ENCODE measurements around the gene OR8K5.

The OR8K5 gene

GRCh38 chr11:56188602-56189001 lies 28.5 kb upstream of the OR8K5 start:
- H3K27me3 ChIP-seq (ENCODE audit: insufficient read depth, low read length) = no peaks in the 10 kb centered on the region
- no peak overlapping the region for H3K27ac ChIP-seq (ENCODE audit: low read depth, low read length)
- no peaks in the 10 kb centered on the region for H3K79me1 ChIP-seq (ENCODE audit: low read length)
- H3K9me3 ChIP-seq (ENCODE audit: insufficient read depth, low read depth, low read length) = no peaks in the 10 kb centered on the region
- no peak overlapping the region for H3K4ac ChIP-seq (ENCODE audit: low read depth, low read length)
- no peak overlapping the region for H4K12ac ChIP-seq (ENCODE audit: low read depth, low read length)
- no peak for DNase-seq
- H2AFZ ChIP-seq (ENCODE audit: insufficient read depth, low read length, poor library complexity) = no peak overlapping the region
- no peak overlapping the region for H3K23ac ChIP-seq (ENCODE audit: low read length)
- H4K91ac ChIP-seq (ENCODE audit: low read depth, low read length) = no peak overlapping the region
- H2BK12ac ChIP-seq (ENCODE audit: low read length) = no peak overlapping the region
- H3K14ac ChIP-seq (ENCODE audit: low read length) = no peak overlapping the region
- no peak overlapping the region for H3K9ac ChIP-seq (ENCODE audit: low read length)
- H2BK120ac ChIP-seq (ENCODE audit: insufficient read depth, low read length, poor library complexity) = no peak overlapping the region
- H3K79me2 ChIP-seq (ENCODE audit: control insufficient read depth, insufficient read depth, low read length, poor library complexity) = no peaks in the 10 kb centered on the region
- no peaks in the 10 kb centered on the region for H3K36me3 ChIP-seq (ENCODE audit: control insufficient read depth in 1 of 2, insufficient read depth in 2 of 2, low read length in 2 of 2)
- H3K18ac ChIP-seq (ENCODE audit: low read length) = no peak overlapping the region
- no peak overlapping the region for H3K4me2 ChIP-seq (ENCODE audit: low read length)
- H4K8ac ChIP-seq (ENCODE audit: low read depth, low read length) = no peak overlapping the region
- H2AK5ac ChIP-seq (ENCODE audit: low read length) = no peak overlapping the region
- no peaks in the 10 kb centered on the region for H3K4me1 ChIP-seq (ENCODE audit: control insufficient read depth in 1 of 2, insufficient read depth in 2 of 2, low read length in 2 of 2)
- H3K4me3 ChIP-seq (ENCODE audit: low read depth, low read length) = no peak overlapping the region
- no peak overlapping the region for H2BK5ac ChIP-seq (ENCODE audit: low read depth, low read length, poor library complexity)
- no CpG with 5 or more reads among the region's 3 CpGs for WGBS (ENCODE audit: extremely low coverage, insufficient coverage, insufficient read length)

GRCh38 chr11:56183459-56183858 lies 23.3 kb upstream of the OR8K5 start:
- H3K79me1 ChIP-seq (ENCODE audit: low read length) = no peaks in the 10 kb centered on the region
- no peak overlapping the region for H2AFZ ChIP-seq (ENCODE audit: insufficient read depth, low read length, poor library complexity)
- no peaks in the 10 kb centered on the region for H3K9me3 ChIP-seq (ENCODE audit: insufficient read depth, low read depth, low read length)
- no peaks in the 10 kb centered on the region for H3K36me3 ChIP-seq (ENCODE audit: control insufficient read depth in 1 of 2, insufficient read depth in 2 of 2, low read length in 2 of 2)
- no peak overlapping the region for H4K91ac ChIP-seq (ENCODE audit: low read depth, low read length)
- H3K18ac ChIP-seq (ENCODE audit: low read length) = no peak overlapping the region
- no peak for DNase-seq
- H3K79me2 ChIP-seq (ENCODE audit: control insufficient read depth, insufficient read depth, low read length, poor library complexity) = no peaks in the 10 kb centered on the region
- no peak overlapping the region for H3K9ac ChIP-seq (ENCODE audit: low read length)
- no peak overlapping the region for H3K4me2 ChIP-seq (ENCODE audit: low read length)
- no peaks in the 10 kb centered on the region for H3K27me3 ChIP-seq (ENCODE audit: insufficient read depth, low read length)
- H4K12ac ChIP-seq (ENCODE audit: low read depth, low read length) = no peak overlapping the region
- no peak overlapping the region for H3K23ac ChIP-seq (ENCODE audit: low read length)
- no peak overlapping the region for H3K4ac ChIP-seq (ENCODE audit: low read depth, low read length)
- H3K14ac ChIP-seq (ENCODE audit: low read length) = no peak overlapping the region
- no peak overlapping the region for H2AK5ac ChIP-seq (ENCODE audit: low read length)
- no peak overlapping the region for H2BK5ac ChIP-seq (ENCODE audit: low read depth, low read length, poor library complexity)
- H4K8ac ChIP-seq (ENCODE audit: low read depth, low read length) = no peak overlapping the region
- no peak overlapping the region for H2BK12ac ChIP-seq (ENCODE audit: low read length)
- H3K4me3 ChIP-seq (ENCODE audit: low read depth, low read length) = no peak overlapping the region
- no peaks in the 10 kb centered on the region for H3K4me1 ChIP-seq (ENCODE audit: control insufficient read depth in 1 of 2, insufficient read depth in 2 of 2, low read length in 2 of 2)
- H3K27ac ChIP-seq (ENCODE audit: low read depth, low read length) = no peak overlapping the region
- H2BK120ac ChIP-seq (ENCODE audit: insufficient read depth, low read length, poor library complexity) = no peak overlapping the region

- Histone ChIP-seq H4K12ac (ENCODE audit: low read depth, low read length) (no peak within 1 kb of the TSS), H2AK5ac (ENCODE audit: low read length) (no peak within 1 kb of the TSS), H3K4me2 (ENCODE audit: low read length) (no peak within 1 kb of the TSS), H4K8ac (ENCODE audit: low read depth, low read length) (no peak within 1 kb of the TSS), H3K79me2 (ENCODE audit: control insufficient read depth, insufficient read depth, low read length, poor library complexity) (no peaks in the 10 kb centered on the region), H2BK5ac (ENCODE audit: low read depth, low read length, poor library complexity) (no peak within 1 kb of the TSS), H3K36me3 (ENCODE audit: control insufficient read depth in 1 of 2, insufficient read depth in 2 of 2, low read length in 2 of 2) (no peaks in the 10 kb centered on the region), H2AFZ (ENCODE audit: insufficient read depth, low read length, poor library complexity) (no peak within 1 kb of the TSS), H3K14ac (ENCODE audit: low read length) (no peak within 1 kb of the TSS), H4K91ac (ENCODE audit: low read depth, low read length) (no peak within 1 kb of the TSS), H3K9ac (ENCODE audit: low read length) (no peak within 1 kb of the TSS), H3K4me1 (ENCODE audit: control insufficient read depth in 1 of 2, insufficient read depth in 2 of 2, low read length in 2 of 2) (no peaks in the 10 kb centered on the region), H3K4me3 (ENCODE audit: low read depth, low read length) (no peak within 1 kb of the TSS), H3K4ac (ENCODE audit: low read depth, low read length) (no peak within 1 kb of the TSS), H2BK120ac (ENCODE audit: insufficient read depth, low read length, poor library complexity) (no peak within 1 kb of the TSS), H3K79me1 (ENCODE audit: low read length) (no peaks in the 10 kb centered on the region), H3K9me3 (ENCODE audit: insufficient read depth, low read depth, low read length) (no peaks in the 10 kb centered on the region), H3K18ac (ENCODE audit: low read length) (no peak within 1 kb of the TSS), H2BK12ac (ENCODE audit: low read length) (no peak within 1 kb of the TSS), H3K23ac (ENCODE audit: low read length) (no peak within 1 kb of the TSS), H3K27ac (ENCODE audit: low read depth, low read length) (no peak within 1 kb of the TSS), H3K27me3 (ENCODE audit: insufficient read depth, low read length) (no peaks in the 10 kb centered on the region)
- no CpG with 5 or more reads among the region's 1 CpG for WGBS (ENCODE audit: extremely low coverage, insufficient coverage, insufficient read length)
- DNase-seq = no peak
Observed at GRCh38 chr11:56176318-56176717, 16.2 kb upstream of the OR8K5 start, which contains the start of gene OR5J2. TSS of gene OR5J2 (plus strand) at chr11:56176618. CDS start at chr11:56176618, 0 bp downstream.

GRCh38 chr11:56172256-56172830 lies 12.2 kb upstream of the OR8K5 start:
- H2BK120ac ChIP-seq (ENCODE audit: insufficient read depth, low read length, poor library complexity) = no peak overlapping the region
- H3K4me2 ChIP-seq (ENCODE audit: low read length) = no peak overlapping the region
- no peak overlapping the region for H2BK5ac ChIP-seq (ENCODE audit: low read depth, low read length, poor library complexity)
- H3K79me1 ChIP-seq (ENCODE audit: low read length) = no peaks in the 10 kb centered on the region
- no peak overlapping the region for H3K4me3 ChIP-seq (ENCODE audit: low read depth, low read length)
- no peak overlapping the region for H3K9ac ChIP-seq (ENCODE audit: low read length)
- H2BK12ac ChIP-seq (ENCODE audit: low read length) = no peak overlapping the region
- no peaks in the 10 kb centered on the region for H3K27me3 ChIP-seq (ENCODE audit: insufficient read depth, low read length)
- H3K23ac ChIP-seq (ENCODE audit: low read length) = no peak overlapping the region
- no peak overlapping the region for H3K27ac ChIP-seq (ENCODE audit: low read depth, low read length)
- WGBS (ENCODE audit: extremely low coverage, insufficient coverage, insufficient read length) = no CpG with 5 or more reads among the region's 3 CpGs
- H3K14ac ChIP-seq (ENCODE audit: low read length) = no peak overlapping the region
- DNase-seq = no peak
- H3K36me3 ChIP-seq (ENCODE audit: control insufficient read depth in 1 of 2, insufficient read depth in 2 of 2, low read length in 2 of 2) = no peaks in the 10 kb centered on the region
- no peak overlapping the region for H3K18ac ChIP-seq (ENCODE audit: low read length)
- H4K12ac ChIP-seq (ENCODE audit: low read depth, low read length) = no peak overlapping the region
- H3K4me1 ChIP-seq (ENCODE audit: control insufficient read depth in 1 of 2, insufficient read depth in 2 of 2, low read length in 2 of 2) = no peaks in the 10 kb centered on the region
- H3K4ac ChIP-seq (ENCODE audit: low read depth, low read length) = no peak overlapping the region
- H2AK5ac ChIP-seq (ENCODE audit: low read length) = no peak overlapping the region
- H2AFZ ChIP-seq (ENCODE audit: insufficient read depth, low read length, poor library complexity) = no peak overlapping the region
- H3K9me3 ChIP-seq (ENCODE audit: insufficient read depth, low read depth, low read length) = no peaks in the 10 kb centered on the region
- no peak overlapping the region for H4K91ac ChIP-seq (ENCODE audit: low read depth, low read length)
- no peaks in the 10 kb centered on the region for H3K79me2 ChIP-seq (ENCODE audit: control insufficient read depth, insufficient read depth, low read length, poor library complexity)
- no peak overlapping the region for H4K8ac ChIP-seq (ENCODE audit: low read depth, low read length)
